ENCODE data around the gene ALG9. TPM values are rescaled to one million over a fixed set of nuclear protein-coding genes. Genes with fewer than 3 reads are reported as not detected.

The ALG9 gene
- 10 to 100 TPM; 35.3 to 44.9 (median 36.6) TPM for total RNA-seq

GRCh38 chr11:111870886-111871692 lies at the start of gene ALG9:
Gene ALG9, minus strand, starts transcription at chr11:111871581. Its CDS starts 99 bp downstream, at chr11:111871482.
- peaks cover 17% of the 10 kb centered on the region in 2 donors for H3K36me3 ChIP-seq
- peak within 1 kb of the TSS; percentile 82 to 97 (median 89) for H3K27ac ChIP-seq
- intact Hi-C loops (cut with DNase I) = no loop called here
- TF ChIP-seq CTCF (IDR thresholded peaks at IDR 0.05) (peak in 4 of 6 experiments; percentile 5 to 28 (median 8)), POLR2A (IDR thresholded peaks at IDR 0.05) (peak in 1 of 2 donors; percentile 62)
- H3K4me3 ChIP-seq (replicated peaks in 1 of 3) = peak within 1 kb of the TSS; percentile 66 to 96 (median 95)
- peaks cover 5% of the 10 kb centered on the region in 2 donors for H3K4me1 ChIP-seq
- no peaks in the 10 kb centered on the region for H3K9me3 ChIP-seq
- H3K27me3 ChIP-seq = no peaks in the 10 kb centered on the region
- 0% methylated on average over 22 to 27 of the region's 51 CpGs for WGBS, 2 donors
- peak; percentile 77 to 82 for DNase-seq

GRCh38 chr11:111920908-111921307 lies 49.5 kb upstream of the ALG9 start:
- 75 to 95% methylated on average over 2 of the region's 2 CpGs for WGBS, 2 donors
- intact Hi-C loops (cut with DNase I) = no loop called here
- peak overlapping the region in 1 of 3 donors; percentile 94 for H3K27ac ChIP-seq

GRCh38 chr11:111918390-111919256 lies 47.2 kb upstream of the ALG9 start, which contains the start of gene C11orf52:
Gene C11orf52, plus strand, starts transcription at chr11:111918913. Its CDS starts 60 bp downstream, at chr11:111918973.
- Histone ChIP-seq H3K4me1 (peaks cover 58 to 67% of the 10 kb centered on the region in 2 donors), H3K36me3 (no peaks in the 10 kb centered on the region), H3K27ac (peak within 1 kb of the TSS; percentile 95 to 100 (median 98)), H3K9me3 (no peaks in the 10 kb centered on the region), H3K27me3 (no peaks in the 10 kb centered on the region), H3K4me3 (replicated peaks in 1 of 3) (peak within 1 kb of the TSS in 2 of 3 donors; percentile 21 to 23)
- peak; percentile 94 to 96 for DNase-seq
- TF ChIP-seq CTCF (IDR thresholded peaks at IDR 0.05) (peak in 2 of 6 experiments; percentile 9 to 32), POLR2A (IDR thresholded peaks at IDR 0.05) (peak; percentile 5 to 96)
- intact Hi-C loops (cut with DNase I) = no loop called here
- 39 to 47% methylated on average over 19 of the region's 19 CpGs for WGBS, 2 donors

More at GRCh38 chr11:111920908-111921307, 49.5 kb upstream of the ALG9 start:
- TF ChIP-seq POLR2A (IDR thresholded peaks at IDR 0.05) = no peak
- no peak for TF ChIP-seq CTCF (IDR thresholded peaks at IDR 0.05)
- Histone ChIP-seq H3K4me3 (replicated peaks in 1 of 3) (no peak overlapping the region), H3K9me3 (no peaks in the 10 kb centered on the region), H3K36me3 (no peaks in the 10 kb centered on the region), H3K4me1 (peaks cover 50 to 63% of the 10 kb centered on the region in 2 donors), H3K27me3 (no peaks in the 10 kb centered on the region)
- DNase-seq = no peak

- 83 to 84% methylated on average over 3 of the region's 3 CpGs for WGBS, 2 donors
- TF ChIP-seq CTCF (IDR thresholded peaks at IDR 0.05) = no peak
- no peak for TF ChIP-seq POLR2A (IDR thresholded peaks at IDR 0.05)
- Histone ChIP-seq H3K4me3 (replicated peaks in 1 of 3) (no peak overlapping the region), H3K36me3 (no peaks in the 10 kb centered on the region), H3K27ac (peak overlapping the region; percentile 95 to 100 (median 98)), H3K9me3 (no peaks in the 10 kb centered on the region), H3K27me3 (no peaks in the 10 kb centered on the region), H3K4me1 (peaks cover 60 to 69% of the 10 kb centered on the region in 2 donors)
- no peak for DNase-seq
- intact Hi-C loops (cut with DNase I) = no loop called here
Observed at GRCh38 chr11:111917788-111918187, 46.4 kb upstream of the ALG9 start.

Data from thyroid gland (tissue), 4 donors.